Hepatocyte (in vitro differentiated cells): ENCODE results near the gene CDKL2.

Experiments used
- EZH2 ChIP-seq: fragments of 200-600 bp; sonication (generic); IDR thresholded peaks from 2 replicates; pipeline ENCODE4 v1.6.1; 2016; ENCODE audit warnings: antibody characterized with exemption, mild to moderate bottlenecking, borderline replicate concordance
- TF ChIP-seq, protein P1 (sequence below): fragments of 200-600 bp; sonication (generic); IDR thresholded peaks from 2 replicates; pipeline ENCODE4 v1.5.1; 2016; ENCODE audit warnings: antibody characterized with exemption, mild to moderate bottlenecking; ENCODE audit not compliant: poor library complexity

DNA sequence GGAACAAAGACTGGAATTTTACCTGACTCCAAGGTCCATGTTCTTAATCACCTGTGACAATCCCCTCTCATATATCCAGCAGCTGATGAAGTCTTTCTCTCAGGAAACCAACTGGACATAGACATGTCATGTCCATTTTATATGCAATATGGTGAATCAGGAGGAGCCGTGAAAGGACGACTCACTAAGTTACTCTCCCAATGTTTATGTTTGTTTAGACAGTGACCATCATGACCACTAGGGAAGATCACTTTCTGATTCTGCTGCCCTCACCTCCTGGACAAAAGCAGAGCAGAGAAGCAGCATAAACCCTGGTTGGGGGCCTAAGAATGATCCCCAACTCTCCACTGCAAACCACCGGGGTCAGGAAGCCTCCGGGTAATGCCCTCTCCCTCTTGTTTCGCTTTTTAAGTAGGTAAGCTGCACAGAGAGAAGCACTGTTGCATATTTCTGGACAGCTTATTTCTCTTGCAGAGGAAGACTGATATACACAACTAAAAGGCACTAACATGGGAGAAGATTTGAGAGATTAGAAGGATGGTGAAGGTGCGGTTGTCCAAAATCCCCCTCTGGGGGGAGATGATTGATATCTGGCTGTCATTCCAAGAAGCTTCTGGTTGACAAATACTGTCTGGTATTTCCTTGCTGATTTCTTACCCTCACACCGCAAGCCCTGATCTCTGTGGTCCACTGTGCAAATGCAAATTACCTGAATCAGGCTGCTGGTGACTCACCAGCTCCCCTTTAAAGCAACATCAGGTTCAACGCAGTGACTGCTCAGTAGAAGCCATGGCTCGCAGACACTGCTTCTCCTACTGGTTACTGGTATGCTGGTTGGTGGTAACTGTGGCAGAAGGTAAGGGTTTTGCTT lies 74.8 kb downstream of the CDKL2 start, which contains the start of gene ODAPH:
- TF ChIP-seq, protein P1, sequence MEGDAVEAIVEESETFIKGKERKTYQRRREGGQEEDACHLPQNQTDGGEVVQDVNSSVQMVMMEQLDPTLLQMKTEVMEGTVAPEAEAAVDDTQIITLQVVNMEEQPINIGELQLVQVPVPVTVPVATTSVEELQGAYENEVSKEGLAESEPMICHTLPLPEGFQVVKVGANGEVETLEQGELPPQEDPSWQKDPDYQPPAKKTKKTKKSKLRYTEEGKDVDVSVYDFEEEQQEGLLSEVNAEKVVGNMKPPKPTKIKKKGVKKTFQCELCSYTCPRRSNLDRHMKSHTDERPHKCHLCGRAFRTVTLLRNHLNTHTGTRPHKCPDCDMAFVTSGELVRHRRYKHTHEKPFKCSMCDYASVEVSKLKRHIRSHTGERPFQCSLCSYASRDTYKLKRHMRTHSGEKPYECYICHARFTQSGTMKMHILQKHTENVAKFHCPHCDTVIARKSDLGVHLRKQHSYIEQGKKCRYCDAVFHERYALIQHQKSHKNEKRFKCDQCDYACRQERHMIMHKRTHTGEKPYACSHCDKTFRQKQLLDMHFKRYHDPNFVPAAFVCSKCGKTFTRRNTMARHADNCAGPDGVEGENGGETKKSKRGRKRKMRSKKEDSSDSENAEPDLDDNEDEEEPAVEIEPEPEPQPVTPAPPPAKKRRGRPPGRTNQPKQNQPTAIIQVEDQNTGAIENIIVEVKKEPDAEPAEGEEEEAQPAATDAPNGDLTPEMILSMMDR, result no peak
- no peak for TF ChIP-seq EZH2
